HepG2 (cell line): ENCODE results near the gene NCS1. TPM values are rescaled to one million over a fixed set of nuclear protein-coding genes. Genes with fewer than 3 reads are reported as not detected.

Experiments used
- ATAC-seq: fragments of 200-7000 bp; cut with Tn5 transposase; 3 replicates; pipeline ENCODE4 v1.9.1; 2020; ENCODE audit warnings: mild to moderate bottlenecking, moderate library complexity
- BruUV-seq: library from RNA; stranded (reverse); fragments of 400-500 nt; replicated peaks from 2 replicates; lab custom pipeline; 2021; lab: Mats Ljungman, UMichigan
- CTCF ChIA-PET: fragments of 300-600 bp; formaldehyde crosslinking; extraction: SDS; loops from one replicate; lab custom pipeline; 2021; ENCODE audit warnings: low total read pairs, inconsistent platforms, low intra/inter-chr PET ratio; lab: Yijun Ruan, JAX
- POLR2A ChIA-PET: fragments of 350-600 bp; sonication (Branson Sonifier 250); formaldehyde crosslinking; loops from one replicate; lab custom pipeline; 2020; ENCODE audit warnings: antibody characterized with exemption, inconsistent platforms; lab: Yijun Ruan, JAX
- DNase-seq: peaks from one replicate; pipeline ENCODE4 v3.0.0-alpha.2; 2015; ENCODE audit warnings: low spot score
- FAIRE-seq: peaks from 3 replicates; lab custom pipeline; 2011; peaks lifted over from hg19 to GRCh38; lab: Jason Lieb, UNC
- H2AFZ ChIP-seq: one replicate; pipeline ENCODE4 v1.6.1; 2011; ENCODE audit warnings: low read length, inconsistent platforms
- H3K27ac ChIP-seq: fragments of 300-600 bp; 3 replicates; pipeline ENCODE4 v1.8.0; 2011; ENCODE audit warnings: mixed run types, mild to moderate bottlenecking, mixed read lengths, low read length, inconsistent platforms; ENCODE audit not compliant: insufficient read depth; ENCODE audit errors: extremely low read length
- H3K27me3 ChIP-seq, 2 experiments: fragments of 200-600 bp in 1 of 2; 2 replicates in 1 of 2; 3 replicates in 1 of 2; pipeline versions ENCODE4 v1.6.0 to v1.8.0; 2011; ENCODE audit warnings: low read length in 2 of 2, mild to moderate bottlenecking in 2 of 2, moderate library complexity in 2 of 2, inconsistent platforms in 1 of 2; ENCODE audit not compliant: insufficient read depth in 2 of 2, control insufficient read depth in 1 of 2
- H3K36me3 ChIP-seq, 2 experiments: fragments of 200-600 bp in 1 of 2; replicated peaks in 1 of 2; 2 replicates in 1 of 2; 3 replicates in 1 of 2; pipeline versions ENCODE4 v1.5.1 to v1.8.0; 2011; ENCODE audit warnings: low read length in 2 of 2, inconsistent platforms in 1 of 2; ENCODE audit not compliant: insufficient read depth in 2 of 2, control insufficient read depth in 1 of 2
- H3K4me1 ChIP-seq: 2 replicates; pipeline ENCODE4 v1.5.1; 2012; ENCODE audit warnings: low read length, inconsistent platforms; ENCODE audit not compliant: insufficient read depth
- H3K4me2 ChIP-seq: 2 replicates; pipeline ENCODE4 v1.6.0; 2011; ENCODE audit warnings: low read depth, low read length, inconsistent platforms
- H3K4me3 ChIP-seq, 3 experiments: fragments of 200-600 bp in 1 of 3; sonication (generic), shearing (Covaris generic) in 1 of 3; replicated peaks in 1 of 3; 2 replicates each; pipeline ENCODE4 v1.5.1; 2011 to 2016; ENCODE audit warnings: low read length in 3 of 3, inconsistent platforms in 2 of 3, low read depth in 2 of 3, mild to moderate bottlenecking in 2 of 3, control low read depth in 1 of 3, mixed read lengths in 1 of 3; ENCODE audit not compliant: insufficient read depth in 1 of 3
- H3K79me2 ChIP-seq: one replicate; pipeline ENCODE4 v1.6.1; 2011; ENCODE audit warnings: low read length, inconsistent platforms; ENCODE audit not compliant: insufficient read depth
- H3K9ac ChIP-seq: 2 replicates; pipeline ENCODE4 v1.6.0; 2011; ENCODE audit warnings: mild to moderate bottlenecking, low read depth, low read length, inconsistent platforms; ENCODE audit not compliant: insufficient read depth
- H3K9me3 ChIP-seq: 2 replicates; pipeline ENCODE4 v1.5.1; 2012; ENCODE audit warnings: mild to moderate bottlenecking, low read length
- H4K20me1 ChIP-seq: 2 replicates; pipeline ENCODE4 v1.6.0; 2011; ENCODE audit warnings: inconsistent platforms, mild to moderate bottlenecking, low read length, moderate library complexity; ENCODE audit not compliant: insufficient read depth
- BCLAF1 ChIP-seq: fragments of 450-650 bp; IDR thresholded peaks from 2 replicates; pipeline ENCODE4 v1.6.1; 2017; ENCODE audit warnings: mild to moderate bottlenecking
- BRCA1 ChIP-seq: sonication (generic); formaldehyde crosslinking; IDR thresholded peaks from 2 replicates; pipeline ENCODE4 v1.4.0; 2020; ENCODE audit warnings: missing genetic modification reagents
- FOXA3 ChIP-seq: IDR thresholded peaks from 2 replicates; pipeline ENCODE4 v1.6.1; 2016; ENCODE audit warnings: missing genetic modification reagents, missing compliant biosample characterization
- KAT7 ChIP-seq: IDR thresholded peaks from 2 replicates; pipeline ENCODE4 v1.6.1; 2018; ENCODE audit warnings: borderline replicate concordance, missing compliant biosample characterization
- KMT2A ChIP-seq: sonication (generic); formaldehyde crosslinking; IDR thresholded peaks from 2 replicates; pipeline ENCODE4 v1.4.0; 2020; ENCODE audit warnings: missing genetic modification reagents
- NFIC ChIP-seq: IDR thresholded peaks from 2 replicates; pipeline ENCODE4 v1.6.1; 2012; ENCODE audit warnings: mild to moderate bottlenecking, low read length, inconsistent platforms
- NFKBIZ ChIP-seq: IDR thresholded peaks from 2 replicates; pipeline ENCODE4 v1.6.1; 2018; ENCODE audit warnings: missing genetic modification reagents, missing compliant biosample characterization
- NR0B2 ChIP-seq: sonication (generic); formaldehyde crosslinking; IDR thresholded peaks from 2 replicates; pipeline ENCODE4 v1.4.0; 2020; ENCODE audit warnings: mild to moderate bottlenecking, missing genetic modification reagents
- SNAPC5 ChIP-seq: sonication (generic); formaldehyde crosslinking; IDR thresholded peaks from 2 replicates; pipeline ENCODE4 v1.8.1; 2023; ENCODE audit warnings: mild to moderate bottlenecking, missing genetic modification reagents, borderline replicate concordance
- SP140L ChIP-seq: sonication (generic); formaldehyde crosslinking; IDR thresholded peaks from 2 replicates; pipeline ENCODE4 v1.4.0; 2020; ENCODE audit warnings: missing genetic modification reagents, borderline replicate concordance
- TBP ChIP-seq: sonication (generic); formaldehyde crosslinking; IDR thresholded peaks from 2 replicates; pipeline ENCODE4 v1.5.0; 2020; ENCODE audit warnings: missing genetic modification reagents
- TBX2 ChIP-seq: sonication (generic); formaldehyde crosslinking; IDR thresholded peaks from 2 replicates; pipeline ENCODE4 v1.5.0; 2020; ENCODE audit warnings: missing genetic modification reagents, mild to moderate bottlenecking, borderline replicate concordance
- TCF7 ChIP-seq: sonication (generic); IDR thresholded peaks from 2 replicates; pipeline ENCODE4 v1.6.1; 2016; ENCODE audit warnings: antibody characterized with exemption, low read depth
- TOE1 ChIP-seq: sonication (generic); formaldehyde crosslinking; IDR thresholded peaks from 2 replicates; pipeline ENCODE4 v1.4.0; 2020; ENCODE audit warnings: mild to moderate bottlenecking, missing genetic modification reagents
- USF2 ChIP-seq, 2 experiments: sonication (generic) in 1 of 2; formaldehyde crosslinking in 1 of 2; IDR thresholded peaks; 2 replicates each; pipeline versions ENCODE4 v1.5.1 to v1.6.1; 2011 to 2020; ENCODE audit warnings: borderline replicate concordance in 1 of 2, low read depth in 1 of 2, low read length in 1 of 2, mild to moderate bottlenecking in 1 of 2, missing genetic modification reagents in 1 of 2, moderate library complexity in 1 of 2
- ZFP36L2 ChIP-seq: sonication (generic); formaldehyde crosslinking; IDR thresholded peaks from 2 replicates; pipeline ENCODE4 v1.4.0; 2020; ENCODE audit warnings: missing genetic modification reagents
- ZNF772 ChIP-seq: sonication (generic); formaldehyde crosslinking; IDR thresholded peaks from 2 replicates; pipeline ENCODE4 v1.5.0; 2020; ENCODE audit warnings: mild to moderate bottlenecking, missing genetic modification reagents
- ZNF780A ChIP-seq: sonication (generic); formaldehyde crosslinking; IDR thresholded peaks from 2 replicates; pipeline ENCODE4 v1.8.0; 2022; ENCODE audit warnings: mild to moderate bottlenecking, missing genetic modification reagents, moderate library complexity
- ZNF781 ChIP-seq: sonication (generic); formaldehyde crosslinking; IDR thresholded peaks from 2 replicates; pipeline ENCODE4 v1.5.1; 2020; ENCODE audit warnings: borderline replicate concordance, mild to moderate bottlenecking, missing genetic modification reagents; ENCODE audit errors: not compliant biosample characterization
- ZSCAN25 ChIP-seq: sonication (generic); formaldehyde crosslinking; IDR thresholded peaks from 2 replicates; pipeline ENCODE4 v1.8.0; 2022; ENCODE audit warnings: mild to moderate bottlenecking, missing genetic modification reagents
- WGBS: methylation state at CpG from one replicate; pipeline ENCODE4 v1.1.6; 2017; ENCODE audit warnings: low lambda C conversion rate; 5-methylcytosine and 5-hydroxymethylcytosine counted together
- in situ Hi-C: cut with HindIII; loops from 2 replicates; pipeline ENCODE4 v1.10.0; 2017; ENCODE audit warnings: low pct_unique_long_range_greater_than_20kb; ENCODE audit not compliant: extremely low pct_ligation_motif_present
- intact Hi-C: fragments of 100-400 bp; cut with micrococcal nuclease; formaldehyde crosslinking; loops from one replicate; pipeline ENCODE4 v1.10.0; 2022; ENCODE audit not compliant: unreplicated experiment
- polyA plus RNA-seq, 8 experiments: library from polyadenylated mRNA; depleted of rRNA in 3 of 8; stranded (reverse) in 7 of 8; unstranded in 1 of 8; fragments of >200 nt; fragmentation: Illumina TruSeq in 4 of 8; extraction: Trizol in 4 of 8; gene quantifications; 2 replicates each; pipeline versions ENCODE4 v1.2.1 to v1.2.3, GENCODE V29; 2011 to 2016; ENCODE audit warnings: low read depth in 4 of 8, missing spikeins in 1 of 8, mixed read lengths in 1 of 8; ENCODE audit not compliant: insufficient read depth in 1 of 8
- total RNA-seq, 5 experiments: library from RNA; depleted of rRNA; stranded (reverse); fragments of >200 nt; fragmentation: Illumina TruSeq; extraction: Trizol; gene quantifications; 2 replicates each; pipeline ENCODE4 v1.2.3, GENCODE V29; 2016; ENCODE audit warnings: low read depth in 1 of 5

The NCS1 gene
- total and polyA plus RNA-seq, 2 of the 13 experiments (the other 11 are each of a cell fraction or from before 2014, with no cell fraction given): 4.7 to 6.1 TPM

GRCh38 chr9:130200038-130200849 is 28.0 kb downstream of the NCS1 start:
- no peak for ATAC-seq

More at GRCh38 chr9:130200038-130200849, 28.0 kb downstream of the NCS1 start:
- Histone ChIP-seq H3K36me3 (no peaks in the 10 kb centered on the region), H3K27ac (no peak overlapping the region), H4K20me1 (no peaks in the 10 kb centered on the region), H3K4me2 (no peak overlapping the region), H3K79me2 (no peaks in the 10 kb centered on the region), H2AFZ (no peak overlapping the region), H3K4me3 (no peak overlapping the region), H3K27me3 (no peaks in the 10 kb centered on the region), H3K4me1 (peaks cover 26% of the 10 kb centered on the region), H3K9me3 (no peaks in the 10 kb centered on the region), H3K9ac (no peak overlapping the region)
- POLR2A ChIA-PET: no interaction called here
- in situ Hi-C loops: no loop called here
- WGBS: 53% methylated on average over 13 of the region's 17 CpGs
- FAIRE-seq (no peak), DNase-seq (no peak)
- intact Hi-C loops: no loop called here
- TF ChIP-seq SNAPC5 (CRISPR knock-in tag) (no peak), SP140L (CRISPR knock-in tag) (no peak), USF2 (IDR thresholded peaks at IDR 0.05; ENCODE audit: low read depth, low read length) (no peak), USF2 (CRISPR knock-in tag; IDR thresholded peaks at IDR 0.05; ENCODE audit: borderline replicate concordance) (no peak), TBX2 (CRISPR knock-in tag) (no peak), BRCA1 (no peak), ZSCAN25 (CRISPR knock-in tag) (no peak), ZNF772 (CRISPR knock-in tag) (no peak), FOXA3 (CRISPR knock-in tag) (no peak), TCF7 (no peak), TOE1 (CRISPR knock-in tag) (no peak), TBP (CRISPR knock-in tag) (no peak), KMT2A (no peak), ZNF781 (CRISPR knock-in tag) (no peak), BCLAF1 (no peak), ZNF780A (CRISPR knock-in tag) (no peak), KAT7 (CRISPR knock-in tag) (no peak), NFIC (no peak), NR0B2 (CRISPR knock-in tag) (no peak), NFKBIZ (CRISPR knock-in tag) (no peak), ZFP36L2 (CRISPR knock-in tag) (no peak)
- no TSS peak for BruUV-seq
- CTCF ChIA-PET: no interaction called here
